Endothelial cell of hepatic sinusoid (primary cell): Measurements from ENCODE around the gene ESR1.

Source experiments
- in situ Hi-C: cut with HindIII; loops from 2 replicates; pipeline ENCODE4 v1.10.0; 2017; ENCODE audit warnings: low sequenced_read_pairs

ESR1 gene

DNA sequence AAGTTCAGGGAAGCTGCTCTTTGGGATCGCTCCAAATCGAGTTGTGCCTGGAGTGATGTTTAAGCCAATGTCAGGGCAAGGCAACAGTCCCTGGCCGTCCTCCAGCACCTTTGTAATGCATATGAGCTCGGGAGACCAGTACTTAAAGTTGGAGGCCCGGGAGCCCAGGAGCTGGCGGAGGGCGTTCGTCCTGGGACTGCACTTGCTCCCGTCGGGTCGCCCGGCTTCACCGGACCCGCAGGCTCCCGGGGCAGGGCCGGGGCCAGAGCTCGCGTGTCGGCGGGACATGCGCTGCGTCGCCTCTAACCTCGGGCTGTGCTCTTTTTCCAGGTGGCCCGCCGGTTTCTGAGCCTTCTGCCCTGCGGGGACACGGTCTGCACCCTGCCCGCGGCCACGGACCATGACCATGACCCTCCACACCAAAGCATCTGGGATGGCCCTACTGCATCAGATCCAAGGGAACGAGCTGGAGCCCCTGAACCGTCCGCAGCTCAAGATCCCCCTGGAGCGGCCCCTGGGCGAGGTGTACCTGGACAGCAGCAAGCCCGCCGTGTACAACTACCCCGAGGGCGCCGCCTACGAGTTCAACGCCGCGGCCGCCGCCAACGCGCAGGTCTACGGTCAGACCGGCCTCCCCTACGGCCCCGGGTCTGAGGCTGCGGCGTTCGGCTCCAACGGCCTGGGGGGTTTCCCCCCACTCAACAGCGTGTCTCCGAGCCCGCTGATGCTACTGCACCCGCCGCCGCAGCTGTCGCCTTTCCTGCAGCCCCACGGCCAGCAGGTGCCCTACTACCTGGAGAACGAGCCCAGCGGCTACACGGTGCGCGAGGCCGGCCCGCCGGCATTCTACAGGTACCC is at the start of gene ESR1:
Gene ESR1, plus strand, starts transcription at position 170 of the 858 bp plus-strand sequence. Its CDS starts 231 bp downstream, at position 401.
- in situ Hi-C loops: no loop called here

- in situ Hi-C loops: no loop called here
Measured at GRCh38 chr6:151760486-151760885, 47.0 kb upstream of the ESR1 start.

GRCh38 chr6:151761851-151762250 is 45.6 kb upstream of the ESR1 start:
- in situ Hi-C loops: no loop called here

DNA sequence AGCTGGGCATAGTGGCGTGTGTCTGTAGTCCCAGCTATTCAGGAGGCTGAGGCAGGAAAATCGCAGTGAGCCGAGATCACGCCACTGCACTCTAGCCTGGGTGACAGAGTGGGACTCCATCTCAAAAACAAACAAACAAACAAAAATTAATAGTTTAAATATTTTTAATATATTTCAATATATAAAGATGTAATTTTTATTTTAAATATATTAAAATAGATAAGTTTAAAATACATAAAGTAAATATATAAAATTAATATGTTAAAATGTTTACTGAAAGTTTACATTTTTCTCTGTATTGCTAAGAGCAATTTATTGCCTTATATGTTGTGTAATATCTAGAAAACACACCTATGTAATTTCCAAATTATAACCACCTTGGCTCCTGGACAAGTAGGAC is 44.7 kb upstream of the ESR1 start:
- in situ Hi-C loops: no loop called here

- in situ Hi-C loops: no loop called here
Measured at GRCh38 chr6:151763303-151763702, 44.2 kb upstream of the ESR1 start.

- in situ Hi-C loops: no loop called here
Measured at GRCh38 chr6:151763938-151764680, 43.4 kb upstream of the ESR1 start.

DNA sequence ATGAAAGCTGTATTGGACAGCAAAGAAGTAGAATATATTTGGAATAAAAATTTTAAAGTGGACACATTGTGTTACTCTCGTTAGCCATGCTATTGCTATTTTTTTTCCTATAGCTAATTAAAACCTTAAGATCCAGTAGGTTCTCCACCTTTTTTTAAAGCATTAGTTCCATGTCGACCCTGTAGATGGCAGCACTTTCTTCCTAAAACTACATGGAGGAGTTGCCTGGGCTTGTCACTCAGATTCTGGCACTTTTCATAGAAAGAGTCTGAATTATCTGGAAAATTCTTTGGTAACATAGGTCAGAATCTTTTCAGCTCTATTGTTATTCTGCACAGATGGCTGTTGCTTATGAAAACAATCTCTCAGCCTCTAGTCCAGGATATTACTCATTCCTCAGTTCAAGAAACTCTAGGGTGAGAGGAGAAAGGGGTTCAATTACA is 42.0 kb upstream of the ESR1 start:
- in situ Hi-C loops: no loop called here

DNA sequence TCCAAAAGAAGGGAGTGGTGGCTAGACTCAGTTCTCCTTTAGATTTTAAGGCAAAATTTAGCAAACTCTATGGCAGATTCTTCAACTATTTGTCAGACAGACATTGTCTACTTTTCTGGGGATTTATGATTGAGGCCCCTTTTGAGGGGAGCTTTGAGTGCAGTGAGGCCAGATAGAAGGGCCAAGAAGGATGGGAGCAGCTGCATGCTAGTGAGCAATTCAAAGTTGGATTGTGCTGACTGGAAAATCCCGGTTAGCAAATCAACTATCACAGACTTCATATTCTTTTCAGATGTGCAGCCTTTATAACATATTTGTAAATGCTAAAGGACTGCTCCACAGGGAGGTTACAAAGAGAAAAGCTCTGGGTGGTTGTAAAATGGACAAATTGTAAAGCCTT is 35.0 kb upstream of the ESR1 start:
- in situ Hi-C loops: no loop called here

DNA sequence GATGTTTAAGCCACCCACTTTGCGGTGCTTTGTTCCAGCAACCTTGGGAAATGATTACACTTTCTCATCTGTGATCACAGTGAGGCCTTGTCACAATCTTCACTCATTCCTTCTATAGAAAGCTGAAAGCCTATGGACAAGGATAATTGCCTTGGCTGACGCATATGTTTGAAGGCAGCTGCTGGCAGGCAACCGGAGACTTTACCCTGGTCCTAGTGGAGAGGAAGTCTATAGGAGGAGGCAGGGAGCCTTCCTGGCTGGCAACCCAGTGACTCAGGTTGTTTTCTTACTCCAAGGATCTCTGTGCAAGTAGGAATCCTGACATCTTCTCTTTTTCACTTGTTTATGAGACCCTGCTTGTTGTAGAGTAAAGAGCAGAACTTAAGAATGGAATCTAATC is 34.1 kb upstream of the ESR1 start:
- in situ Hi-C loops: no loop called here

GRCh38 chr6:151782560-151782959 is 24.9 kb upstream of the ESR1 start:
- in situ Hi-C loops: no loop called here

GRCh38 chr6:151783692-151784091 is 23.8 kb upstream of the ESR1 start:
- in situ Hi-C loops: no loop called here

DNA sequence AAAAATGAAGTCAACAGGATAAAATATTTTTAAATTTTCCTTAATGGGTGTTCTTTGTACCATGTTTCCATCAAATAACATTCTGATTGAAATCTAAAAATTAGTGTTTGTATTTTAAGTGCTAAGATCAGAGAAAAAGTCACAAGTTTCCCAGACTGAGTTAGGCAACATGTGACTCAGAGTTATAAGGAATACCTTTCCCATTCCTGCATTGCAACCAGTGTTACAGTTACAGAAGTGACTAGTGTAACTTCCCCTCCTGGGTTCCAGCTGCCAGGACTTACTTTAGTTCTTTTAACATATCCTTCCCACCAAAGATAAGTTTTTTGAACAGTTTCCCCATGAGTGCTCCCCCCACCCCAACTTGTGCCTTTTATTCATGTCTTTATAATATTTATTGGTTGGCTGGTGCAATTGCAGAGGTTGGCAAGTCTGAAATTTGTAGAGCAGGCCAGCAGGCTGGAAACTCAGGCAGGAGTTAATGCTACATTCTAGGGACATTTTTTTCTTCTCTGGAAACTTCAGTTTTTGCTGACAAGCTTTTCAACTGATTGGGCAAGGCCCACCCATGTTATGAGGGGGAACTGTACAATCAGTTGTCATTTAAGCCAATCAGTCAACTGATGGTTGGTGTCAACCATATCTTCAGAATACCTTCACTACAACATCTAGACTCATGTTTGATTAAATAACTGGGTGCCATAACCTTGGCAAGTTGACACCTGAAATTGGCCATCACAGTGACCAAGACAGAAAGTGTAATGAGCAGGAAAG is 22.9 kb upstream of the ESR1 start:
- in situ Hi-C loops: no loop called here

GRCh38 chr6:151796842-151797530 is 10.5 kb upstream of the ESR1 start:
- in situ Hi-C loops: no loop called here

- in situ Hi-C loops: no loop called here
Measured at GRCh38 chr6:151803743-151804142, 3.7 kb upstream of the ESR1 start.

- in situ Hi-C loops: no loop called here
Measured at GRCh38 chr6:151804585-151805285, 2.7 kb upstream of the ESR1 start.

- in situ Hi-C loops: no loop called here
Measured at GRCh38 chr6:151805286-151805840, 2.1 kb upstream of the ESR1 start.

DNA sequence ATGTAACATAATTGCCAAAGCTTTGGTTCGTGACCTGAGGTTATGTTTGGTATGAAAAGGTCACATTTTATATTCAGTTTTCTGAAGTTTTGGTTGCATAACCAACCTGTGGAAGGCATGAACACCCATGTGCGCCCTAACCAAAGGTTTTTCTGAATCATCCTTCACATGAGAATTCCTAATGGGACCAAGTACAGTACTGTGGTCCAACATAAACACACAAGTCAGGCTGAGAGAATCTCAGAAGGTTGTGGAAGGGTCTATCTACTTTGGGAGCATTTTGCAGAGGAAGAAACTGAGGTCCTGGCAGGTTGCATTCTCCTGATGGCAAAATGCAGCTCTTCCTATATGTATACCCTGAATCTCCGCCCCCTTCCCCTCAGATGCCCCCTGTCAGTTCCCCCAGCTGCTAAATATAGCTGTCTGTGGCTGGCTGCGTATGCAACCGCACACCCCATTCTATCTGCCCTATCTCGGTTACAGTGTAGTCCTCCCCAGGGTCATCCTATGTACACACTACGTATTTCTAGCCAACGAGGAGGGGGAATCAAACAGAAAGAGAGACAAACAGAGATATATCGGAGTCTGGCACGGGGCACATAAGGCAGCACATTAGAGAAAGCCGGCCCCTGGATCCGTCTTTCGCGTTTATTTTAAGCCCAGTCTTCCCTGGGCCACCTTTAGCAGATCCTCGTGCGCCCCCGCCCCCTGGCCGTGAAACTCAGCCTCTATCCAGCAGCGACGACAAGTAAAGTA is 547 bp upstream of the ESR1 start:
- in situ Hi-C loops: no loop called here

DNA sequence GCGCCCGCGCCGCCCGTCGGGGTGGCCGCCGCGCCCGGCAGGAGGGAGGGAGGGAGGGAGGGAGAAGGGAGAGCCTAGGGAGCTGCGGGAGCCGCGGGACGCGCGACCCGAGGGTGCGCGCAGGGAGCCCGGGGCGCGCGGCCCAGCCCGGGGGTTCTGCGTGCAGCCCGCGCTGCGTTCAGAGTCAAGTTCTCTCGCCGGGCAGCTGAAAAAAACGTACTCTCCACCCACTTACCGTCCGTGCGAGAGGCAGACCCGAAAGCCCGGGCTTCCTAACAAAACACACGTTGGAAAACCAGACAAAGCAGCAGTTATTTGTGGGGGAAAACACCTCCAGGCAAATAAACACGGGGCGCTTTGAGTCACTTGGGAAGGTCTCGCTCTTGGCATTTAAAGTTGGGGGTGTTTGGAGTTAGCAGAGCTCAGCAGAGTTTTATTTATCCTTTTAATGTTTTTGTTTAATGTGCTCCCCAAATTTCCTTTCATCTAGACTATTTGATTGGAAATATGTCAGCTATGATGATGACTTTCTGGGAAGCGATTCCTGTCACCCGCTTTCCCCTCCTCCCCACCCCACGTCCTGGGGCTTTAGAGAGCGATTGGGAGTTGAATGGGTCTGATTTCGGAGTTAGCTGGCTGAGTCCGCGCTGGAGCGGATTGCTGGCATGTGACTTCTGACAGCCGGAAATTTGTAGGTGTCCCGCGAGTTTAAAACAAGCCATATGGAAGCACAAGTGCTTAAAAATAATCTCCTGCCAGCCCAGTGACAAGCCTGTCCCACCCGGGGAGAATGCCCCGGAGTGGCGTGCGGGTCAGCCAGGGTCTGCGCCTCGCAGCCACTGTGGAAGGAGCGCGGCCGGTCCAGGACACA is 1.1 kb downstream of the ESR1 start:
- in situ Hi-C loops: no loop called here
